Measurements from ENCODE around the gene COA8.

DNA sequence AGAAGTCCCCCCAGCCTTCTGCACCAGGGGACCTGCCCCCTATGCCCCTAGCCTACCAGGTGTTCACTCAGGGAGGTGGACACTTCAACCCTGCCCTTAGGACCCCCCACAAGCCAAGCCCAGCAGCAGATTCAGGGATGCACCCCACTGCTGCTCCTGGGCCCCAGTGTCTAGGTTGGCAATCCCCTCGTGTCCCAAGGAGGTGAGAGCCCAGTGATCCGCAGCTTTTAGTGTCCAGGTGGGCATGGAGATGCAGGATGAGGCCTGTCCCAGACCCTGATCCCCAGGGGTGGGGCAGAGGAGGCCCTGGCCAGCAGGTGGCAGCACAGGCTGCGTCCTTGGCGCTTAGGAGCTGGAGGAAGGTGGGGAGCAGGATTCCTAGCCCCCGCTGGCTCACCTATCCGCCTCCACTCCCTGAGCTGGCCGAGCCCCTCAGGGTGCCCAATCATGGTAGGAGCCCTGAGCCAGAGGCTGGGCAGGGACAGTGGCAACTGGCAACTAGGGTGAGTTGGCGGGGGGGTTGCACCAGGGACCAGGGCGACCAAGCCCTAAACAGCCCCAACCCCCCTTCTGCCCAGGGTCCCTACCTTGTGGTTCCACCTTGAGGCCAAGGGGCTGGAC, 44.2 kb upstream of the COA8 start:
- TF ChIP-seq POLR2AphosphoS5 (IDR thresholded peaks at IDR 0.05; ENCODE audit: low read depth), result no peak
- TF ChIP-seq, protein P1, sequence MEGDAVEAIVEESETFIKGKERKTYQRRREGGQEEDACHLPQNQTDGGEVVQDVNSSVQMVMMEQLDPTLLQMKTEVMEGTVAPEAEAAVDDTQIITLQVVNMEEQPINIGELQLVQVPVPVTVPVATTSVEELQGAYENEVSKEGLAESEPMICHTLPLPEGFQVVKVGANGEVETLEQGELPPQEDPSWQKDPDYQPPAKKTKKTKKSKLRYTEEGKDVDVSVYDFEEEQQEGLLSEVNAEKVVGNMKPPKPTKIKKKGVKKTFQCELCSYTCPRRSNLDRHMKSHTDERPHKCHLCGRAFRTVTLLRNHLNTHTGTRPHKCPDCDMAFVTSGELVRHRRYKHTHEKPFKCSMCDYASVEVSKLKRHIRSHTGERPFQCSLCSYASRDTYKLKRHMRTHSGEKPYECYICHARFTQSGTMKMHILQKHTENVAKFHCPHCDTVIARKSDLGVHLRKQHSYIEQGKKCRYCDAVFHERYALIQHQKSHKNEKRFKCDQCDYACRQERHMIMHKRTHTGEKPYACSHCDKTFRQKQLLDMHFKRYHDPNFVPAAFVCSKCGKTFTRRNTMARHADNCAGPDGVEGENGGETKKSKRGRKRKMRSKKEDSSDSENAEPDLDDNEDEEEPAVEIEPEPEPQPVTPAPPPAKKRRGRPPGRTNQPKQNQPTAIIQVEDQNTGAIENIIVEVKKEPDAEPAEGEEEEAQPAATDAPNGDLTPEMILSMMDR (IDR thresholded peaks at IDR 0.05; ENCODE audit: insufficient read depth, low read length), result peak; percentile 94
